ENCODE measurements around the gene INAFM1.

Gene INAFM1
- total RNA-seq = 0.37 to 2.7 (median 1.3) reads per million in 18 experiments

DNA sequence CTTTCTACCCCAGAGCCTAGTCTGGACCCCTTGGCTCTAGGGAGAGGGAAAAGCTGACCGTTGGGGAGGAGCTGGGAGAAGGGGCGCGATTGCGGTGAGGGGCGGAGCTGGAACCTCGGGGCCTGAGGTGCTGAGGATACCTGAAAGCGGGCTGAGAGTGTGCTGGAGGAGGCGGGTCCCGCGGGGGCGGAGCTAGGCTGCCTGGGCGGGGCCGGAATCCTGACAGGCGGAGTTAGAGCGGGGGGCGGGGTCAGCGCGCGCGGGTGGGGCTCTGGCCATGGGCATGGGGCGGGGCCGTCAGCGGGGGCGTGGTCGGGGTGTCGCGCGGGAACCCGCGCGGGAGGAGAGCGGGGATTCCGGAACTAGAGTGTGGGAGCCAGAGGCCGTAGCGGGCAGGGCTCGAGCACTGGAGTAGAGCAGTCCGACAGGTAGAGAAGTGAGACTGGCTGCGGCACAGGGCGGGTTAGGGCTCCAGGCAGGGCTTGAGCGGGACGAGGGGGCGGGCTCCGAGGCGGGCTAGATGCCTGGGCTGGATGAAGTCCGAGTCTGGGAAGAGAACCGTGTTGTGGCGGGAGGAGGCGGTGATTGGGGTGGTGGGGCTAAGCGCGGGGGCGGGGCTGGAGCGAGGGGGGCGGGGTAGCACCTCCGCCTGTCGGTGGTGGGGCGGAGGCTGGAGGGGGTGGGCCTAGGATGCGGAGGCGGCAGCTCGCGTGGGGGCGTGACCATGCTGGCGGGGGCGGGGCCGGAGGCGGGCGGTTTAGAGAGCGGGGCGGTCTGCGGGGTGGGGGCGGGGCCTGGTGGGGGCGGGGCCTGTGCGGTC, at the start of gene INAFM1:
Gene INAFM1, plus strand, starts transcription at position 815 of the 820 bp plus-strand sequence. CDS start 35 bp downstream, outside the sequence.
- peak; percentile 95 to 96 for DNase-seq

DNA sequence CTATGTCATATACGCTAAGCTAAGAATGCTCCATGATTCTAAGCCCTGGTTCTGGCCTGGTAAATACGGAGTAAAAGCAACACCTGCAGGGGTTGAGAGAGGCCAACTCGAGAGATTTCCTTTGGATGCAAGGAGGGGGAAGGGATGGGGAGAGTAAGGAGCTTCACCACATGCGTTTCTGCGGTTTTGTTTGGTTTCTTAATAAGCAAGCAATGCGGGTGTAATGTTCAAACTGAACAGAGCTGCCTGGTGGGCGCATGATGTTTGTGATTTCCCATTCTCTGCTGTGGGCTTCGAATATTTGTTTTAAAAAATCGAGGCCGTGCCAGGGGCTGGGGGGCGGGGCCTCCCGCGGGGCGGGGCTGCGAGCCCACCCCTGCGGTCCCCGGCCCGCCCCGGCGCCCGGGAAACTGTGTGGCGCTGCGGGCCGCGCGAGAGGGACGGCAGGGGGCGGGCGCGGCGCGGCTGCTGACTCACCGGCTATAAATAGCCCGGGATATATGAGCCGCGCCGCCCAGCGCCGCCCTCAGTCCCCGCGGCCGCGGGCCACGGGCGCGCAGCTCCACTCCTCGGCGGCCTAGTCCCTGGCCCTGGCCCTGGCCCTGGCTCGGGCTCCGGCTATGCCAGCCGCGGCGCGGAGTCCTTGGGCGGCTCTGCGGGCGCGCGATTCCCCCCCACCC, 48.8 kb upstream of the INAFM1 start:
- DNase-seq = peak; percentile 87 to 90

- peak; percentile 96 to 97 for DNase-seq
Observed at GRCh38 chr19:47226426-47227351, 48.0 kb upstream of the INAFM1 start.

- peak; percentile 91 to 97 for DNase-seq
Observed at GRCh38 chr19:47227352-47228167, 47.1 kb upstream of the INAFM1 start.

- DNase-seq = peak in 1 of 2 donors; percentile 56
Observed at GRCh38 chr19:47228168-47228936, 46.3 kb upstream of the INAFM1 start.

DNA sequence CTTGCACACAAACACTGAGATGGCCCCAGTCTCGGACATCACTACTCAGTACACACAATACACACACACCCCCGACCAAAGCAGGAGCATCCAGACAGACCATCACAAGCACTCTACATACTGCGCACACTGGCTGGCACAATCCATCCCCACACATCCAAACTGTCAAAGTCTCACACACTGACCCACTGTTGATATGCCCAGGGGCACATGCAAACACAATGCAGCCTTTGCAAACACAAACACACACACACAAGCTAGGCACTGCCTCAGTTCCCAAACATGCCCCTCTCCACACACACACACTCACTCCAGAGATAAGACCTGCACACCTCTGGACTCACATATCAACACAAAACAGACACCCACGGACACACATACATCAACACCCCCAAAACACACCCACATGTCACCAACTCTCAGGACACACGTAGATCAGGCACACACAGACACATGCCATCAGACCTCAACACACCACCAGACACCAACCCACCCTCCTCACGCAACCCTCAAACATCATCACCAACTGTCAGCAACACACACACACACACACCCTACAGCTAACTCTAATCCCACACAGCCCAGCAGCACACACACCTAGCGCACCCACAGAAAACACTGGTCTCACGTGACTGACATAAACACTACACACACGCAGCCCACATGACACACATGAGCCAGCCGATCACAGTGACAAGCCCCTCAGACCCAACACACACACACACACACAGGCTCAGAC, 45.6 kb upstream of the INAFM1 start:
- peak in 1 of 2 donors; percentile 51 for DNase-seq

- peak in 1 of 2 donors; percentile 22 for DNase-seq
Observed at GRCh38 chr19:47229676-47230053, 45.0 kb upstream of the INAFM1 start.

- DNase-seq = peak; percentile 24 to 55
Observed at GRCh38 chr19:47230054-47230920, 44.4 kb upstream of the INAFM1 start.

GRCh38 chr19:47230921-47231214, 43.8 kb upstream of the INAFM1 start, which contains the start of gene BBC3:
BBC3 (minus strand) TSS chr19:47231199; CDS start chr19:47228431, 2,768 bp downstream.
- DNase-seq = no peak

DNA sequence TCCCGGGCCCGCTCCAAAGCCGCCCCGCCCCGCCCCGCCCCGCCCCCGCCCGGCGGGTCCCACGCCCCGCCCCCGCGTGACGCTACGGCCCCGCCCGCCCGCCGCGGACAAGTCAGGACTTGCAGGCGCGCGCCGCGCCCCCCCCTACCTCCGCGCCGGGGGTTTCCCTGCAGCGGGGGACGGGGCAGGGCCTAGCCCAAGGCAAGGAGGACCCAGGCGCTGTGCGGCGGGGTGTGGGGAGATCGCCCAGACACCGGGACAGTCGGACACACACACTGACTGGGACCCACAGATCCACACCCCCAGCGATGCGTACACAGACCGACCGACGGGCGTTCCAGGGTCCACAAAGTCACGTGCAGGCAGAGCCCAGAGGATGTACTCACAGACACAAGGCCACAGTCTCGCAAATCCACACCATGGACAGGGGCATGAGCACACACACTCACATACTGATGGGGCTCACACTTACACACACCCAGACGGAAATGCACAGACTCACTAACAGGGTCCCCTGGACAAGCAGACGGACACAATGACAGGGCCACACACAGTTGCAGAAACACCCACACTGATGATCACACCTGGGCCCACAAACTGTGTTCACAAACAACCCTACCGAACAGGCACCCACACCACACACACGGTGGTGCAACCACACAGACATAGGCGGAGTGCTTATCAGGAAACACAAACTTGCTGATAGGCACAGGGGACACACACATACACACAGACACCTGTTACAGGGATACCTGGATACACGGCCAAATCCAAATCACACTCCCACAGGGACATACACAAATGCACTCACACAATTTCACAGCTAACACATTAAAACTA, 43.2 kb upstream of the INAFM1 start:
- DNase-seq = peak; percentile 61 to 84

DNA sequence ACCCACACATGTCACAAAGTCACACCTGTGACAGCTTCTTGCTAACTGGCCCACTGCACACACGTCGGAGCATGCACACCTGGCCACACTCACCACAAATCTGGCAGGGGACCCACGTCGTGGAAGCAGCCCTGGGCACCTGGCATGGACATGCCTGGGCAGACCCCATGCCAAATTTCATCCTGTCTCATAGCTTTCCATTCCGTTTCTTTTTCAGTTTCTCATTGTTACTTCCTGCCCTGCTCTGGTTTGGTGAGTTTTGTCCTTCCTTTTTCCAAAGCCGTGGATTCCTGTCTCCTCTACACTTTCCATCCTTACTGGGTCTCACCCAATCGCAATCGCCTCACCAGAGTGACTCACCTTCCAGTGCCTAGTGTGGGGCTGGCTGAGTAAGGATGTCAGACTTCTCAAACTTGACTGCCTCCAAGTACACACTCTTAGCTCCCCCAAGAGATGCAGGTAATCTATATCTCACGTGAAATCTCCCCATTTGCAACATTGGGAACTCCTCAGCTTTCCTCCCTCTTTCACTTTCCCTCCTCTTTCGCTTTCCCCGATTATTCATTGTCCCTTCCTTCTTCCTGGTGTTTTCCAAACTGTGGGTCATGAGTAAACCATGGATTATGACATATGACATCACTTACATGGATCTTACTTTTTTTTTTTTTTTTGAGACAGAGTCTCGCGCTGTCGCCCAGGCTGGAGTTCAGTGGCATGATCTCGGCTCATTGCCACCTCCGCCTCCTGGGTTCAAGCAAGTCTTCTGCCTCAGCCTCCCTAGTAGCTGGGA, 42.1 kb upstream of the INAFM1 start:
- peak in 1 of 2 donors; percentile 31 for DNase-seq

DNA sequence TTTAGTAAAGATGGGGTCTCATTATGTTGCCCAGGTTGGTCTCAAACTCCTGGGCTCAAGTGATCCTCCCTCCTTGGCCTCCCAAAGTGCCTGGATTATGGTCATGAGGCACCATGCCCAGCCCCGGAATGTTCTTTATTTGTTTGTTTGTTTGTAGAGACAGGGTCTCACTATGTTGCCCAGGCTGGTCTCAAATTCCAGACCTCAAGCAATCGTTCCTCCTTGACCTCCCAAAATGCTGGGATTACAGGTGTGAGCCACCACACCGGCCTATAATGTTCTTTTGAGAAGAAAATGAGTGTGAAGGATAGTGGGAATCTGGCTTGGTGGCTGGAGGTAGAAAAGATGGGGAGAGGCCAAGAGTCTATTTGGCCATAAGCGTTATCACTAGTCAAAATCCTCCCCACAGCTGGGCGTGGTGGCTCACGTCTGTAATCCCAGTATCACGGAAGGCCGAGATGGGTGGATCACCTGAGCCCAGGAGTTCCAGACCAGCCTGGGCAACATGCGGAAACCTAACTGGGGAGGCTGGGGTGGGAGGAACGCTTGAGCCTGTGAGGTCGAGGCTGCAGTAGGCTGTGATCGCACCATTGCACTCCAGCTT, 38.5 kb upstream of the INAFM1 start:
- no peak for DNase-seq

- no peak for DNase-seq
Observed at GRCh38 chr19:47239152-47239551, 35.5 kb upstream of the INAFM1 start.

DNA sequence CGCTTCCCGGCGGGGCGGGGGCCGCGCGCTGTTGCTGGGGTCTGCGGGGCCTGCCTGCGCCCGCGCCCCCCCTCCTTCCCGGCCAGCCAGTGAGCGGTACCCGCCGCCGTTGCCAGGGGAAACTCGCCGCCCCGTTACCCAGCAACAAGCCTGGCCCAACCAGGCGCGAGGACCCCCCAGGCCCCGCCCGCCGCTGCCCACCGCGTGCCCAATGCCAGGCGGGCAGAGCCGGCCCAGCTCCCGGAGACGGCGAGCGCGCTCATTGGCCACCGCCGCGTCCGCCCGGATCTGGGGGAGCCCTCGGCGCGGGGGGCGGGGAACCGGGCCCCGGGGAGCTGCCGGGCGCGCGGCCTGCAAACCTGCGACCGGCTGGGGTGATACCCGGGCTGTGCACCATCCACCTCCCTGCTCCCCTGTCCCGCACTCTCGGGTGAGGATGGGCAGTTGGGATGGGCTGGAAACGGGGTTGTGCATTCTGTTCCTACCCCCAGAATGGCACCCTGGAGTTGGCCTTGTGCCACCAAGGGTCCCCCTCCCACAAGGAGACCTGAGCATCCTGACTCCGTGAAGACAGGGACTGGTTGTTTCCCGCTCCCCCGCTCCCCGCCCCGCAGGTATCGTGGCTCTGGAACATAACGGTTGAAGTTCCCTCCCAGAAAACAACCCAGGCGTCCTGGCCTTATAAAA, 34.9 kb upstream of the INAFM1 start:
- no peak for DNase-seq

GRCh38 chr19:47240556-47240955, 34.1 kb upstream of the INAFM1 start:
- DNase-seq = no peak

Data from inflammatory macrophage (primary cell).